H9 (cell line): ENCODE data around the gene TMEM141. TPM values are rescaled to one million over a fixed set of nuclear protein-coding genes. Genes with fewer than 3 reads are reported as not detected.
"Not testable (repeated sequence)": the region's sequence is repeated elsewhere in the genome, so short reads cannot be mapped to it uniquely, and the experiment has no call there.

Source experiments
- DNase-seq: peaks from one replicate; pipeline ENCODE4 v3.0.0-alpha.2; 2017
- H2AFZ ChIP-seq: one replicate; pipeline ENCODE4 v1.6.1; 2013; ENCODE audit warnings: mild to moderate bottlenecking, low read length, control low read depth, moderate library complexity
- H2AK5ac ChIP-seq: 2 replicates; pipeline ENCODE4 v1.6.1; 2013; ENCODE audit warnings: low read length, control low read depth, mixed read lengths; ENCODE audit not compliant: insufficient read length
- H2BK120ac ChIP-seq: one replicate; pipeline ENCODE4 v1.6.1; 2013; ENCODE audit warnings: low read depth, mild to moderate bottlenecking, low read length, control low read depth, inconsistent platforms; ENCODE audit not compliant: poor library complexity, severe bottlenecking
- H2BK12ac ChIP-seq: 2 replicates; pipeline ENCODE4 v1.6.1; 2013; ENCODE audit warnings: low read length, control low read depth, mixed read lengths, low read depth; ENCODE audit not compliant: insufficient read length
- H2BK15ac ChIP-seq: 2 replicates; pipeline ENCODE4 v1.6.1; 2013; ENCODE audit warnings: low read depth, low read length, control low read depth
- H2BK20ac ChIP-seq: one replicate; pipeline ENCODE4 v1.6.1; 2013; ENCODE audit warnings: low read depth, mild to moderate bottlenecking, low read length, control low read depth, inconsistent platforms; ENCODE audit not compliant: poor library complexity, severe bottlenecking
- H2BK5ac ChIP-seq: 2 replicates; pipeline ENCODE4 v1.6.1; 2013; ENCODE audit warnings: low read length, control low read depth, mixed read lengths; ENCODE audit not compliant: insufficient read length
- H3K14ac ChIP-seq: 2 replicates; pipeline ENCODE4 v1.6.1; 2013; ENCODE audit warnings: low read length, control low read depth; ENCODE audit not compliant: insufficient read depth
- H3K18ac ChIP-seq: 2 replicates; pipeline ENCODE4 v1.6.1; 2013; ENCODE audit warnings: low read depth, mild to moderate bottlenecking, mixed read lengths, low read length, control low read depth; ENCODE audit not compliant: insufficient read length
- H3K23ac ChIP-seq: 2 replicates; pipeline ENCODE4 v1.6.1; 2013; ENCODE audit warnings: low read length, control low read depth, mixed read lengths, low read depth; ENCODE audit not compliant: insufficient read length
- H3K23me2 ChIP-seq: 2 replicates; pipeline ENCODE4 v1.6.1; 2013; ENCODE audit warnings: low read depth, mild to moderate bottlenecking, mixed read lengths, low read length, control low read depth; ENCODE audit not compliant: insufficient read length, poor library complexity, severe bottlenecking
- H3K27ac ChIP-seq: 2 replicates; pipeline ENCODE4 v1.5.1; 2013; ENCODE audit warnings: low read length, control low read depth, mixed read lengths, low read depth; ENCODE audit not compliant: insufficient read length
- H3K27me3 ChIP-seq: 2 replicates; pipeline ENCODE4 v1.6.1; 2013; ENCODE audit warnings: low read length, control low read depth, inconsistent platforms; ENCODE audit not compliant: insufficient read depth
- H3K4ac ChIP-seq: 2 replicates; pipeline ENCODE4 v1.6.1; 2013; ENCODE audit warnings: low read depth, mild to moderate bottlenecking, control low read depth, inconsistent platforms, low read length, moderate library complexity
- H3K4me1 ChIP-seq: 2 replicates; pipeline ENCODE4 v1.6.1; 2013; ENCODE audit warnings: low read length, control low read depth, inconsistent platforms; ENCODE audit not compliant: insufficient read depth
- H3K4me2 ChIP-seq: 2 replicates; pipeline ENCODE4 v1.6.1; 2013; ENCODE audit warnings: low read length, control low read depth, mixed read lengths; ENCODE audit not compliant: insufficient read length, insufficient read depth
- H3K56ac ChIP-seq: 2 replicates; pipeline ENCODE4 v1.6.1; 2013; ENCODE audit warnings: low read depth, mild to moderate bottlenecking, mixed read lengths, low read length, control low read depth; ENCODE audit not compliant: insufficient read length
- H3K79me1 ChIP-seq: 2 replicates; pipeline ENCODE4 v1.6.1; 2013; ENCODE audit warnings: low read depth, mild to moderate bottlenecking, moderate library complexity, low read length, control low read depth, inconsistent platforms; ENCODE audit not compliant: insufficient read depth, poor library complexity, severe bottlenecking
- H3K79me2 ChIP-seq: 2 replicates; pipeline ENCODE4 v1.6.1; 2013; ENCODE audit warnings: low read length, control low read depth, inconsistent platforms; ENCODE audit not compliant: insufficient read depth
- H3K9ac ChIP-seq: 2 replicates; pipeline ENCODE4 v1.6.1; 2013; ENCODE audit warnings: low read length, control low read depth, mixed read lengths; ENCODE audit not compliant: insufficient read length; ENCODE audit errors: extremely low read depth
- H3K9me3 ChIP-seq: one replicate; pipeline ENCODE4 v1.6.1; 2013; ENCODE audit warnings: low read depth, low read length, inconsistent platforms; ENCODE audit not compliant: control insufficient read depth
- H3T11ph ChIP-seq: one replicate; pipeline ENCODE4 v1.6.1; 2013; ENCODE audit warnings: mild to moderate bottlenecking, low read length, control low read depth, inconsistent platforms
- H4K20me1 ChIP-seq: one replicate; pipeline ENCODE4 v1.6.1; 2013; ENCODE audit not compliant: control insufficient read depth, insufficient read length, insufficient read depth
- H4K5ac ChIP-seq: 2 replicates; pipeline ENCODE4 v1.6.1; 2013; ENCODE audit warnings: low read depth, mild to moderate bottlenecking, mixed read lengths, low read length, control low read depth; ENCODE audit not compliant: insufficient read length
- H4K8ac ChIP-seq: replicated peaks from 2 replicates; pipeline ENCODE4 v1.6.1; 2013; ENCODE audit warnings: low read length, control low read depth, mixed read lengths, low read depth; ENCODE audit not compliant: insufficient read length
- H4K91ac ChIP-seq: 2 replicates; pipeline ENCODE4 v1.6.1; 2013; ENCODE audit warnings: low read depth, mild to moderate bottlenecking, moderate library complexity, mixed read lengths, low read length, control low read depth; ENCODE audit not compliant: insufficient read length
- H3K27ac Mint-ChIP-seq, 3 experiments: 2 replicates in 2 of 3; 3 replicates in 1 of 3; pipeline ENCODE4 v1.8.0; 2020 to 2021; ENCODE audit warnings: mixed read lengths in 3 of 3, mild to moderate bottlenecking in 1 of 3, moderate library complexity in 1 of 3
- H3K27me3 Mint-ChIP-seq: 2 replicates; pipeline ENCODE4 v1.8.0; 2021; ENCODE audit warnings: low read depth, mild to moderate bottlenecking, moderate library complexity, mixed read lengths
- H3K36me3 Mint-ChIP-seq, 3 experiments: 2 replicates in 2 of 3; 3 replicates in 1 of 3; pipeline ENCODE4 v1.8.0; 2020 to 2021; ENCODE audit warnings: low read depth in 3 of 3, mixed read lengths in 3 of 3; ENCODE audit not compliant: insufficient read depth in 1 of 3
- H3K4me1 Mint-ChIP-seq, 2 experiments: 2 replicates each; pipeline ENCODE4 v1.8.0; 2020; ENCODE audit warnings: mixed read lengths in 2 of 2
- H3K4me3 Mint-ChIP-seq, 2 experiments: 2 replicates in 1 of 2; 3 replicates in 1 of 2; pipeline ENCODE4 v1.8.0; 2020 to 2021; ENCODE audit warnings: mild to moderate bottlenecking in 2 of 2, mixed read lengths in 2 of 2, moderate library complexity in 1 of 2
- H3K9me3 Mint-ChIP-seq, 2 experiments: 2 replicates in 1 of 2; 3 replicates in 1 of 2; pipeline ENCODE4 v1.8.0; 2020; ENCODE audit warnings: mild to moderate bottlenecking in 2 of 2, mixed read lengths in 2 of 2, moderate library complexity in 1 of 2
- CTCF ChIP-seq: fragments of 200-600 bp; sonication (generic); conservative IDR thresholded peaks from 3 replicates; pipeline ENCODE4 v1.8.0; 2021; ENCODE audit warnings: antibody characterized with exemption, mild to moderate bottlenecking
- WGBS: extraction: QIAGEN DNeasy Blood & Tissue Kit; methylation state at CpG from one replicate; pipeline ENCODE4 v1.1.7; 2013; ENCODE audit warnings: missing lambda C conversion rate, low lambda C conversion rate, mixed read lengths; ENCODE audit not compliant: insufficient read length; ENCODE audit errors: extremely low coverage; 5-methylcytosine and 5-hydroxymethylcytosine counted together
- total RNA-seq: library from RNA; stranded (reverse); gene quantifications from 2 replicates; pipeline ENCODE4 v1.2.1, GENCODE V29; 2021

Gene TMEM141
- total RNA-seq, 1 experiment from 2014 or later: 55.2 TPM

GRCh38 chr9:136802321-136802720 is 11.2 kb downstream of the TMEM141 start:
- peaks cover 9 to 22% (median 15%) of the 10 kb centered on the region in 3 experiments; a peak in 6 of 7 replicates for H3K36me3 Mint-ChIP-seq
- H3K27ac Mint-ChIP-seq: no peak overlapping the region
- Histone ChIP-seq H2BK120ac (no peak overlapping the region), H2BK5ac (no peak overlapping the region), H2BK12ac (no peak overlapping the region), H3K18ac (no peak overlapping the region), H2BK20ac (no peak overlapping the region), H3K14ac (no peak overlapping the region), H3K79me2 (no peaks in the 10 kb centered on the region), H2AFZ (no peak overlapping the region), H3K79me1 (no peaks in the 10 kb centered on the region), H3K9ac (no peak overlapping the region), H3K23me2 (peaks cover 22% of the 10 kb centered on the region), H4K20me1 (peaks cover 4% of the 10 kb centered on the region), H4K5ac (no peak overlapping the region), H3K27ac (no peak overlapping the region), H2BK15ac (no peak overlapping the region), H3T11ph (no peak overlapping the region), H3K56ac (no peak overlapping the region), H2AK5ac (no peak overlapping the region), H3K23ac (no peak overlapping the region), H3K9me3 (no peaks in the 10 kb centered on the region), H3K27me3 (no peaks in the 10 kb centered on the region; the same call in 1 of the 2 replicates), H4K91ac (no peak overlapping the region), H4K8ac (no peak overlapping the region), H3K4ac (no peak overlapping the region), H3K4me1 (no peaks in the 10 kb centered on the region; the same call in 1 of the 2 replicates), H3K4me2 (no peak overlapping the region)
- no peak for TF ChIP-seq CTCF
- no CpG with 5 or more reads among the region's 6 CpGs for WGBS
- H3K4me1 Mint-ChIP-seq: peaks cover 10 to 21% of the 10 kb centered on the region in 2 experiments
- peaks cover 40% of the 10 kb centered on the region for H3K27me3 Mint-ChIP-seq
- DNase-seq: no peak
- no peak overlapping the region for H3K4me3 Mint-ChIP-seq
- no peaks in the 10 kb centered on the region for H3K9me3 Mint-ChIP-seq

- not testable (repeated sequence) for H3K23ac ChIP-seq, H3K4ac ChIP-seq, H2AFZ ChIP-seq, H3K79me1 ChIP-seq, H2BK12ac ChIP-seq, H3K9ac ChIP-seq, H3K9me3 ChIP-seq, H2BK5ac ChIP-seq, H3K4me1 ChIP-seq, H3K14ac ChIP-seq, H3K18ac ChIP-seq, H2BK20ac ChIP-seq, H4K5ac ChIP-seq, H3K9me3 Mint-ChIP-seq, DNase-seq, H3K27ac ChIP-seq, H2AK5ac ChIP-seq, H4K20me1 ChIP-seq, H3K27me3 ChIP-seq, H3T11ph ChIP-seq, H3K27ac Mint-ChIP-seq, H3K79me2 ChIP-seq, H3K4me2 ChIP-seq, H2BK120ac ChIP-seq, H3K56ac ChIP-seq, H3K4me3 Mint-ChIP-seq, H4K8ac ChIP-seq, H2BK15ac ChIP-seq, H4K91ac ChIP-seq
- H3K23me2 ChIP-seq: peaks cover 22% of the 10 kb centered on the region
- H3K4me1 Mint-ChIP-seq: peaks cover 10 to 21% of the 10 kb centered on the region in 2 experiments
- H3K36me3 Mint-ChIP-seq: peaks cover 9 to 22% (median 15%) of the 10 kb centered on the region in 3 experiments; a peak in 6 of 7 replicates
- no CpG with 5 or more reads among the region's 9 CpGs for WGBS
- H3K27me3 Mint-ChIP-seq: peaks cover 33% of the 10 kb centered on the region
These were observed 11.9 kb downstream of the TMEM141 start for GRCh38 chr9:136803009-136803550.
